ENCODE results near the gene CRCP.
A peak's percentile ranks its signal among the peaks of the same experiment; 100 is the strongest.
"Not testable (repeated sequence)": the region's sequence is repeated elsewhere in the genome, so short reads cannot be mapped to it uniquely, and the experiment has no call there.

Gene CRCP

GRCh38 chr7:66110856-66111255 lies 3.8 kb upstream of the CRCP start:
- DNase-seq = no peak

DNA sequence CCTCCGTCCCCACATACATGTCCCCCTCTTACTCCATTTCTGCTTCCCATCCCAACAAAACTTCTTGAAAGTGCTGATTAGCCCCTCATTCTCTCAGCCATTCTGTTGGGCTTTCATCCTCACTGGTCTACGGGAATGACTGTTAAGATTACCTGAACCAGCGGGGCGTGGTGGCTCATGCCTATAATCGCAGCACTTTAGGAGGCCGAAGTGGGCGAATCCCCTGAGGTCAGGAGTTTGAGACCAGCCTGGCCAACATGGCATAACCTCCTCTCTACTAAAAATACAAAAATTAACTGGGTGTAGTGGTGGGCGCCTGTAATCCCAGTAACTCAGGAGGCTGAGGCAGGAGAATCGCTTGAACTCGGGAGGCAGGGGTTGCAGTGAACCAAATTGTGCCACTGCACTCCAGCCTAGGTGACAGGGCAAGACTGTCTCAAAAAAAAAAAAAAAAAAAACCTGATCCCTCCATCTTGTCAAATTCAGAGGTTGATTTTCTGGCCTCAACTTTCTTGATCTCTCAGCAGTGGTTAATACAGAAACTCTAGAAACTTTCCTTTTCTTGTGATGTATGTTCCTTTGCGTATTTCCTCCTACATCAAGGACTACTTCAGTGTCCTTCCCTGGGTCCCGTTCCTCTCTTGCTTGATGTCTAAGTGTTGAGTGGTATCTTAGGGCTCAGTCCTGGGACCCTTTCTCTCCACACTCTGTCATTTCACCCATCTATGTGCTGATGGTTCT lies 2.2 kb downstream of the CRCP start:
- DNase-seq = not testable (repeated sequence)

DNA sequence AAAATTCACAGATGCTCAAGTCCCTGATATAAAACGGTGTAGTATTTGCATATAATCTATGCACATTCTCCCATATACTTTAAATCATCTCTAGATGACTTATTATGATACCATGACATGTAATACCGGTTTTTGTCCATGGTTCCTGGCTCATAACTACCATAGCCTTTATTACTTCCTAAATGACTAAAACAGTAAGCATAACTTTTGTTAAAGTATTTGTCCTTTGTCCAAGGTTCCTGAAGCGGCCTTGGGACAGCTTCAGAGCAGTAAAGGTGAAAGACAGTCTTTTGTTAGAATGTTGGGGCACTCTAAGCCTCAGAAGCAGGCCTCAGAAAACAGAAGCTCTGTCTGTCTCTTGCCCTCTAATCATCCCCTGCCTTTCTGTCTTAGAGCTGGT lies 4.0 kb downstream of the CRCP start:
- no peak for DNase-seq

DNA sequence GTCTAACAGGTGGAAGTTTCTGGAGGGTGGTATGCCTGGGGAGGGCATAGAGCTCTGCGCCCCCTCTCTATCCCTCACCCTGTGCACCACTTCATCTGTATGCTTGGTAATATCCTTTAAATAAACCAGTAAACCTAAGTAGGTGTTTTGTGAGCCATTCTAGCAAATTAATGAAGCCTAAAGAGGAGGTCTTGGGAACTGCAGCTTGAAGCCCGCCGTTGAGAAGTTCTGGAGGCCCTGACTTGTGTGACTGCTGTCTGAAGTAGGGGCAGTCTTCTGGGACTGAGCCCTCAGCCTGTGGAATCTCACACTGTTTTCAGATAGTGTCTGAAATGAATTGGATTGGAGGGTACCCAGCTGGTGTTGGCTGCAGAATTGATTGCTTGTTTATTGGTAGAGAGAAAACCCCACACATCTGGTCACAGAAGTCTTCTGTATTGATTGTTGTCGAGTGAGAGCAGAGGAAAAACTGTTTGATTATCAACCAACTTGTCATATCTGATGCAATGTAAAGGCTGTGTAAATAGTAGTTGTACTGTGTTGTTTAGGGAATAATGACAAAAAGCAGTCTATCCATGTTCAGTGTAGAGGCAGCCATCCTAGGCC lies 4.7 kb downstream of the CRCP start:
- no peak for DNase-seq

DNA sequence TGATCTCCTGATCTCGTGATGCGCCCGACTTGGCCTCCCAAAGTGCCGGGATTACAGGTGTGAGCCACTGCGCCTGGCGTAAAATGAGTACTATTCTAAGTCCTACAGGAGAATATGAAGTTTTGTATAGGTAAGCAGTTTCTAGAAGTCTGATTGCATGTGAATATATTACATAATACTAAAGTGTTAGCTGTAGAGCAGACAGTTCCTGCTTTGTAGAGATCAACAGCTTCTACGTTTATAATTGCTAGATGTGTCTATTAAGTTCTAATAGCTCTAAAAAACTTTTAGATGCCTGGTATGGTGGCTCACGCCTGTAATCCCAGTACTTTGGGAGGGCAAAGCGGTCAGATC lies 8.5 kb downstream of the CRCP start:
- no peak for DNase-seq

GRCh38 chr7:66124569-66124861 lies 9.9 kb downstream of the CRCP start:
- not testable (repeated sequence) for DNase-seq

DNA sequence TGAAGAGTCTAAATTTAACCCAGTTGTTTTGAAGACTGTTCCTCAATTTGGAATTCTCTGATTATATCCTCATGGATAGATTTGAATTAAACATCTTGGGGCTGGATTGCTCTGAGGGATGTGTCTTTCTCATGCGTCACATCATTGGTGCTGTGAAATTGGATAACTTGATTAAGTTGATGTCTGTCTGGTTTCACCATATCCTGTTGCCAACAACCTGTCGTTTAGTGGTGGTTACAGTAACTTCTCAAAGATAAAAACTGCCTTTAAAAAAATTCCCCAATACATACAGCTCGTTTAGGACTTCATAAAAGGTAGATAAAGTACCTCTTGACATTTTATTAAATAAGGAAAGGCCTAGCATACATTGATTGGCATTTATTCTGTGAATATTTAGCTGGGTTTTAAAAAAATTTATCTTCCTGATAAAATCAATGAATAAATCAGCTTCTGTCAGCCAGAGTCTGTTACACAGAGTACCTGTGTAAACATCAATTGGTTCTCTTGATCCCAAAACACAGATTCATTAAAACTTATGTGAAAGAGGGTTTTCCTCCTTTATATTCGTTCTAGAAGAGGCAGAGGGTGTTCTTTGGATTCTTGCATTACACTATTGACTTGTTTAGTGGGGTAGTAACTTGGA lies 10.5 kb downstream of the CRCP start:
- DNase-seq = peak in 1 of 2 donors; percentile 30

GRCh38 chr7:66125781-66126352 lies 11.2 kb downstream of the CRCP start:
- DNase-seq = peak; percentile 27 to 37

- DNase-seq = not testable (repeated sequence)
These were observed 12.5 kb downstream of the CRCP start for GRCh38 chr7:66127172-66127571.

GRCh38 chr7:66138994-66139752 lies 24.5 kb downstream of the CRCP start:
- DNase-seq = no peak

DNA sequence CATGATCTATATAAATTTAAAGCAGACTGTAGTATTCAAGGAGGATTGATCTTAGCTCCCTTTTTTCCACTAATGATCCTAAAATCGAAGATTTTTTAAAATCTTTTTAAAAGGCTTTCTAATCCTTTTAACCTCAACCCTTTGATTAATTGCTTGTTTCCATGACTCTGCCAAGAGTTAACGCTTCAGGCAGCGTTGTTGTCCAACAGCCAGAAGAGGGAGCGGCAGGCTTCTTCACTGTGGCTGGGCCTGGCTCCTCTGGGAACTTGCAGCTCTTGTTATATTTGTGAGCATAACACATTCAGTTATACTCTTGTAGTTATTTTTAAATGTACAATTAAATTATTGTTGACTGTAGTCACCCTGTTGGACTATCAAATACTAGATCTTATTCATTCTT lies 26.3 kb downstream of the CRCP start:
- DNase-seq = no peak

DNA sequence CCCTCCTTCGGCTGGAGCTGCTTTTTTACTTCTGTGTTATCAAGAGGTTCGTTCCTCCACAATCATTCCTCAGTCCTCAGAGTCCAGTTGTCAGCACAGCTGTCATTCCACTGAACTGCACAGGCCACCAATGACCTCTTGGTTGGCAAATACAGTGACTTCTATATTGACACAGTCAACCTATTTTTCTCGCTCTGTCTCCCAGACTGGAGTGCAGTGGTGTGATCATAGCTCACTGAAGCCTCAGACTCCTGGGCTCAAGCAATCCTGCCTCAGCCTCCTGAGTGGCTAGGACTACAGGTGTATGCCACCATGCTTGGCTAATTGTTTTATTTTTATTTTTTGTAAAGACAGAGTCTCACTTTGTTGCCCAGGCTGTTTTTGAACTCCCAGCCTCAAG lies 27.7 kb downstream of the CRCP start:
- no peak for DNase-seq

DNA sequence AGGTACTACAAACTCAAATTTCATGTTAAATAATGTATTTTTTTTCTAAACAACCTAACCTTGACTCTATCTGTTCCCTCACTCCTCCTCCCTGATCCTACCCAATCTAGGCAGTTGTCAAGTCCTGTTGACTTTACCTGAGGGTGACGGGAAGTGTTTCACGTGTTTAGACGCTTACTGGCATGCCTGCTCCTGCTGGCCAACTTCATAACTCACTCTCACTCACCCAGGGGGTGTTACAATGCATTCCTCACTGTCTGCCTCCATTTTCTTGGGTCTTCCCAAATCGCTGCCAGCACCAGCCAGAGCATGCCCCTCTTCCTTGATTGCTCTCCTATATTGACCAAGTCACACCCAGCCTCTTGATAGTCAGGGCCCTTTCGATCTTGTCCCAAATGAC lies 28.3 kb downstream of the CRCP start:
- DNase-seq = no peak

DNA sequence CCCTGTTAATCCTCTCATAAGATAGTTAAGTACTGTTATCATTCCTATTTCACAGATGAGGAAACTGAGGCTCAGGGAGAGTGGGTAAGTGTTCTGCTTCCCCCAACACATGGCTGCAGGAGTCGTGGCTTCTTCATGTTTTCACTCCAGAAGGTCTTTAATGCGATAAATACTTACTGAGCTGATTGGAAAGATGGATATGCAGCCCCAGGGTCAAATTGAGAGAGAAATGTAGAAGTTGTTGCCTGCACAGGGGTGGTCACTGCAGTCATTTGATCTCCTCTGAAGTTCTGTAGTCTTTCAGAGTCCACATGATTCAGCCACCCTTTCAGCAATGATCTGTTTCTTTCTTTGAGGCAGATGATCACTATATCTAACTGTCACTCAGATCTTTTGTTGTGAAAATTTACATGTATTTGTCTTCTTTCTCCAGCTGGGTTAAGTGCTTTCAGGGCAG lies 29.3 kb downstream of the CRCP start:
- no peak for DNase-seq

- DNase-seq = no peak
These were observed 30.9 kb downstream of the CRCP start for GRCh38 chr7:66145400-66146104.

GRCh38 chr7:66146701-66147100 lies 32.1 kb downstream of the CRCP start:
- no peak for DNase-seq

DNA sequence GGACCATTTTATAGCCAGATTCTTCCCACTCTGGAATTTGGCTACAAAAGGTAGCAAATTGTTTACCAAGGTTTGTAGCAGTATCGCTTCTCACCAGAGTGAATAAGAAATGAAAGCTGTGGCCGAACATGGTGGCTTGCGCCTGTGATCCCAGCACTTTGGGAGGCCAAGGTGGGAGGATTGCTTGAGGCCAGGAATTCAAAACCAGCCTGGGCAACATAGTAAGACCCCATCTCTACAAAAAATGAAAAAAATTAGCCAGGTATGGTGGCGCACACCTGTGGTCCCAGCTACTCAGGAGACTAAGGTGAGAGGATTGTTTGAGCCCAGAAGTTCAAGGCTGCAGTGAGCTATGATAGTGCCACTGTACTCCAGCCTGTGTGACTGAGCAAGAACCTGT lies 33.0 kb downstream of the CRCP start:
- not testable (repeated sequence) for DNase-seq

- DNase-seq = no peak
These were observed 35.8 kb downstream of the CRCP start for GRCh38 chr7:66150471-66150870.

GRCh38 chr7:66152371-66153191 lies 37.9 kb downstream of the CRCP start:
- DNase-seq = no peak

GRCh38 chr7:66153691-66154090 lies 39.0 kb downstream of the CRCP start:
- DNase-seq = no peak

DNA sequence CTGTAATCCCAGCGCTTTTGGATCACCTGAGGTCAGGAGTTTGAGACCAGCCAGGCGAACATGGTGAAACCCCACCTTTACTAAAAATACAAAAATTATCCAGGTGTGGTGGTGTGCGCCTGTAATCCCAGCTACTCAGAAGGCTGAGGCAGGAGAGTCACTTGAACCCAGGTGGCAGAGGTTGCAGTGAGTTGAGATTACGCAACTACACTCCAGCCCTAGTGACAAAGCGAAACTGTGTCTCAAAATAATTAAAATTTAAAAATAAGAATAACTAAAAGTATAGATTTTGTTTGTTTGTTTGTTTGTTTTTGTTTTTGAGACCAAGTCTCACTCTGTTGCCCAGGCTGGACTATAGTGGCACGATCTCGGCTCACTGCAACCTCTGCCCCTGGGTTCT lies 41.4 kb downstream of the CRCP start:
- DNase-seq = not testable (repeated sequence)

- no peak for DNase-seq
These were observed 42.4 kb downstream of the CRCP start for GRCh38 chr7:66157060-66157459.
